Islet precursor cell (in vitro differentiated cells): ENCODE results near the gene MRPL44.
"Not testable (repeated sequence)": the region's sequence is repeated elsewhere in the genome, so short reads cannot be mapped to it uniquely, and the experiment has no call there.

ENCODE experiments used
- DNase-seq: peaks from one replicate; pipeline ENCODE4 v3.0.0-alpha.2; 2018

MRPL44 gene

DNA sequence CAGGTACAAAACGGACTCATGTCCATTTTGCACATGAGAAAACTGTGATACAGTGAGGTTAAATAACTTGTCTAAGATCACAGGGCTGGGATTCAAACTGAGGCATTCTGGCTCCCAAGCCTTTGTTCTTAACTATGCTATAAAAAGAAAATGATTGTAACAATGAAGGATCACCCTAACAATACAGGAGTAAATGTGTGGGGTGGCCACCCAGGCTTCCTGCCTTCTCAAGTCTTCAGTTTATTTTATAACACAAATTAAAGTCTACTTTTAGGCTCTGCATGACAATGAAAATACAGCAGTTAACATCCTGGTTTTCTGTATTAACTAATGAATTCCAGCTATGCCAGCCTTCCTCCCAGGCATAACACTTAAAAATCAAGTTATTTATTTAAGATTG is 19.7 kb upstream of the MRPL44 start:
- DNase-seq, result no peak

GRCh38 chr2:223939438-223939837 is 17.8 kb upstream of the MRPL44 start:
- not testable (repeated sequence) for DNase-seq

- DNase-seq, result no peak
These were observed 15.5 kb upstream of the MRPL44 start for GRCh38 chr2:223941579-223942277.

GRCh38 chr2:223943135-223943534 is 14.1 kb upstream of the MRPL44 start:
- DNase-seq, result no peak

DNA sequence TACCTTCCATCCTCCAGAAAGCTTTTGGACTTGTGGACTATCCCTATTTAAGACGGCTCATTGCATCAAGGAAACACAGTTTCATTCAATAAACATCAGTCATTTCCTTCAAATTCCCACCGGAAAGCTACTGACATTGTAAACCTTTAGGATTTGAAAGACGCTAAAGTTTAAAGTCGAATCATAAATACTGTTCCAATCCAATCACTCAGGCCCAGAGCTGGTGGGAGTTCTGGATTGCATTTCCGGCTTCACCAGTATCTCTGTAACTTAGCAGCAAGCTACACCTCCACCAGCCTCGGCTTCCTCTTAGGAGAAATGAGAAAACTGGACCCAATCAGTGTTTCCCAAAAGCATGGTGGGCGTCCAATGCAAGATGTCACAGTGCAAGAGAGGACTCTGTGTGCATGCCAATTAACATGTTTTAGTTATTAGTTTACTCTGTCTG is 13.7 kb upstream of the MRPL44 start:
- no peak for DNase-seq

GRCh38 chr2:223944166-223944702 is 13.0 kb upstream of the MRPL44 start:
- peak; percentile 69 for DNase-seq

GRCh38 chr2:223944703-223945531 is 12.3 kb upstream of the MRPL44 start, which contains the start of gene WDFY1:
WDFY1 (minus strand) TSS chr2:223945335; CDS start chr2:223945284, 51 bp downstream.
- peak; percentile 93 for DNase-seq

DNA sequence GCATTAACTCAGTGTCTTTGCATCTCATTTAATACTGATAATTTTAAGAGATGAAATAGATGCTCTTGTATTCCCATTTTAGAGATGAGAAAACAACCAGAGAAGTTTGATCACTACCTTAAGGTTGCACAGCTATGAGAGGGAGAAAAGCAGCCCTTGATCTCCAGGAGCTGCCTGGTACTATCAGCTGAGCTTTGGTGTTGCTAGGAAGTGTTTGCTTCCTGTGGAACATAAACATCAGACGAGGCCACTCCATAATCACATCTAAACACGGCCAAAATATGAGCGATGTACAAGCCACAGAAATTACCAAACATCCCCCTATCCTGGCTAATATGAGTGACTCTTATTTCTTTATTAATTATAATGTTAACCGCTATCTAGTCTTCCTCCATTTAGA is 11.5 kb upstream of the MRPL44 start:
- no peak for DNase-seq

DNA sequence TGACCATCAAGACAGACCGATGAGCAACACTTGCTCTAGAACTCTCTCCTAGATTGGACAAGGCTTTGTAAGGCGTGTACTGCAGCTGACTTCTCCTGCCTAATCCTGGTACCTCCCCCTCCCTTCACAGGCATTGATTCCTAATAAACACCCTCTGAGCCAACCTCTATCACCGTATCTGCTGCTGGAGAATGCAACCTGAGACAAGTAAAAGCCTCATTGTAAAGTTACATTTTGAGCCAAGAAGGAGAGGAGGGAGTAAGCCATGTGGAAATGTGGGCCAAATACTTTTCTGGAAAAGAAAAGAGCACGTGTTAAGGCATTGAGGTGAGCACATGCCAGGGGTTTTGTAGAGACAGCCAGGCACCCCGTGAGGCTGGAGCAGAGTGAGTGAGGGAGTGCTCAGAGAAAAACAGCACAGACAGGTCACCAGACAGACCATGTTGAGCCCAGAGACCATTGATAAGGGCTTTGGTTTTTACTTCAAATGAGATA is 9.5 kb upstream of the MRPL44 start:
- no peak for DNase-seq

GRCh38 chr2:223949241-223949840 is 7.9 kb upstream of the MRPL44 start:
- DNase-seq, result no peak

DNA sequence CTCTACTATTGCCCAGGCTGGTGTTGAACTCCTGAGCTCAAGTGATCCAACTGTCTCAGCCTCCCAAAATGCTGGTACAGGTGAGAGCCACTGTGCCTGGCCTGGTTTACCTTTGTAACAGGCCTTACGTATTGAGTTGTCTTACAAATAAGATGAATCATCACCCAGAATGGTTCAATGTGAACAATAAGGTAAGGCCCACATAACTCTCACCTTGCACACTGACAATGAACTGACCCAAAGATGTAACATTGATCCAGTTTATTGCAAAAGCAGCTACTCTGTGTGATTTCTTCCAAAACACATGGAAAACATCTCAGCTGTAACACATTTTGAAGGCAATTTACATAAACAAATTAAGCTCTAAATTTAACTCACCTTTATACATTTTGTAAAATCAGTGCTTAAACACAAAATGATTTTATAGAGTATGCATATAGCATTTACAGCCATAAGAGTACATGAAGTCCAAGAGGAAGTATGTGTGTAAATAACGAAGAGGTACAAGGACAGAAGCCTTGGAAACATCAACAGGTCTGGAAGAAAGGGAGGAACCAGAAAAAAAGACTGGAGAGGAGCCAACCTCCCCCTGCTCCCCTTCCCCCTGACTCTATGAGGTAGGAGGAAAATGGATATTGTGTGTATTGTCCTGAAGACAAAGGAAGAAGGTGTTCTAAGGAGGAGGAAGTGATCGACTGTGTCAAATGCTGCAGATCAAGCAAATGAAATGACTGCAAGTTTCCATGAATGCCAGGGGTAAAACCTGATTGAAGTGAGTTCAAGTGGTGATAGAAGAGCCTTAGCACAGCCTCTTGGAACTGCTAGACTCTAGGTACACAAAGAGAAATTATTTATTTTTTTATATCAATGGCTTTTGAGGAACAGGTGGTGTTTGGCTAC is 6.6 kb upstream of the MRPL44 start:
- DNase-seq, result no peak

- DNase-seq, result no peak
These were observed 4.8 kb upstream of the MRPL44 start for GRCh38 chr2:223952280-223952968.

- no peak for DNase-seq
These were observed 2.9 kb upstream of the MRPL44 start for GRCh38 chr2:223954401-223954800.

GRCh38 chr2:223956300-223956699 is 963 bp upstream of the MRPL44 start:
- DNase-seq, result no peak

GRCh38 chr2:223959688-223960087 is 2.4 kb downstream of the MRPL44 start:
- DNase-seq, result no peak

DNA sequence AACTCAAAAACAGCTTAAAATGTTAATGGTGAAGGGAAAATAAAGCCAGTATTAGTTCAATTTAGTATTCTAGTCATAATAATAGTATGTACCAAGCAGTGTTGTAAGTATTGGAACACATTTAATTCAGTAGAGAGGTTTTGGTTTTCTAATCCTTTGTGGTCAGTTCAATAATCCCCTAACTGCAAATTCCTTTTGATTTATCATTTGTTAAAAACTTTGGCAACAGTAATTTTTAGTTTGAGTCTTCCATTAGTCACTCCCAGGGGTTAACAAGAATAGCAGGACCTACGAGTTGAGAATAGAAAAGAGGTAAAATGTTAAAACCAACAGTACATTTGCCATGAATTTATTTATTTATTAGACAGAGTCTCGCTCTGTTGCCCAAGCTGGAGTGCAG is 10.7 kb downstream of the MRPL44 start:
- no peak for DNase-seq

- no peak for DNase-seq
These were observed 12.1 kb downstream of the MRPL44 start for GRCh38 chr2:223969315-223969714.

GRCh38 chr2:223969856-223970255 is 12.6 kb downstream of the MRPL44 start:
- DNase-seq, result no peak

DNA sequence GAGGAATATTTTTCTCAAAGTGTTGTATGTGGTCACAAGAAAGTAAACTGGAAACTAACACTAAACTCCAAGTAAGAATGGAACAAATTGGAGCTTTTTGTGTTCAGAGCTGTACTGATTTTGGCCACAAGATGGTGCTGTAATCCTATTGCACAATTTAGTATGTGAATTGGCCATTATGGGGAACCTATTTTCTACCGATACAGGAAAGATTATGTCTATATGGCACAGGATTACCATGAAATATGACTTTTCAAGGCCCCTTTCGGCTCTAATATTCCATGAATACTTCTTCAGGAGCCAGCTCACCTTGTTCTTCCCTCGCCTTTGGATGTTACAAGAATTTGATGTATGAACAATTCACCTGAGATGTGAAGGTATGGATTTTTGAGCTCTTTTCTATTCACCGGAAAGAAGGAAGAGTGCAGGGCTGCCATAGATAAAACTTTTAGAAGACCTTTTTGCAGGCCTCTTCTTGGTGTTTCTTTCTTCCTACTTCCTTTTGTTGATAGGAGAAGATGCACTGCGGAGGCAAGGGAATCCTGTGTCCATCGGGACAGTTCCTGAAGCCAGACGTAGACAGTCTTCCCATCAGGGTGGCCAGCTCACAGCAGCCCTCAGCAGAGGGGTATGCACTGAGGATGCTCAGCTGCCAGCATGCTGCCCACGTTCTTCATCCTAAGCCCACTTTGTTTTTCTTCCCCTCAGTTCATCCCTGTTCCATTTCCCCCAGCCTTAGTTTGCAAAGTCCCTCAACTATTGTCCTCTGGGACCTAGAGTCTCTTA is 13.3 kb downstream of the MRPL44 start:
- DNase-seq, result peak; percentile 59

GRCh38 chr2:223971731-223972130 is 14.5 kb downstream of the MRPL44 start:
- no peak for DNase-seq

- no peak for DNase-seq
These were observed 15.4 kb downstream of the MRPL44 start for GRCh38 chr2:223972656-223973102.
